ENCODE measurements around the gene CD247. TPM values are rescaled to one million over a fixed set of nuclear protein-coding genes. Genes with fewer than 3 reads are reported as not detected.

CD247 gene
- total RNA-seq, 1 experiment from 2014 or later: not detected

GRCh38 chr1:167463875-167464575 lies 54.3 kb downstream of the CD247 start:
- Histone ChIP-seq H3K4me1 (ENCODE audit: insufficient read depth, low read length) (no peaks in the 10 kb centered on the region), H3K79me2 (ENCODE audit: low read length) (no peaks in the 10 kb centered on the region), H3K9me2 (replicated peaks; ENCODE audit: low read length) (no peaks in the 10 kb centered on the region), H2AFZ (ENCODE audit: low read length) (no peak overlapping the region), H3K4me2 (ENCODE audit: low read length) (no peak overlapping the region), H3K27ac (ENCODE audit: low read length) (no peak overlapping the region), H3K36me3 (ENCODE audit: low read depth, low read length) (no peaks in the 10 kb centered on the region), H3F3A (ENCODE audit: low read length, unreplicated experiment) (no peaks in the 10 kb centered on the region), H3K4me3 (ENCODE audit: low read length) (no peak overlapping the region), H3K9me3 (ENCODE audit: low read length) (no peaks in the 10 kb centered on the region), H4K20me1 (ENCODE audit: low read length) (no peaks in the 10 kb centered on the region), H3K9ac (ENCODE audit: low read length) (no peak overlapping the region), H3K27me3 (ENCODE audit: low read length) (no peaks in the 10 kb centered on the region; the same call in 1 of the 2 replicates)
- CTCF ChIA-PET: no interaction called here
- TF ChIP-seq EZH2 (IDR thresholded peaks at IDR 0.05; ENCODE audit: low read length, unreplicated experiment): no peak
- TF ChIP-seq EZH2phosphoT487 (IDR thresholded peaks at IDR 0.05; ENCODE audit: borderline replicate concordance, low read length): no peak
- TF ChIP-seq CTCF (conservative IDR thresholded peaks at IDR 0.05; ENCODE audit: low read depth, low read length): no peak
- intact Hi-C loops (cut with micrococcal nuclease): no loop called here
- ATAC-seq (no peak; the same call in 1 of the 2 replicates), DNase-seq (no peak)
- POLR2A ChIA-PET (ENCODE audit: unreplicated experiment): no interaction called here
- no TSS peak for BruUV-seq (replicated peaks)

DNA sequence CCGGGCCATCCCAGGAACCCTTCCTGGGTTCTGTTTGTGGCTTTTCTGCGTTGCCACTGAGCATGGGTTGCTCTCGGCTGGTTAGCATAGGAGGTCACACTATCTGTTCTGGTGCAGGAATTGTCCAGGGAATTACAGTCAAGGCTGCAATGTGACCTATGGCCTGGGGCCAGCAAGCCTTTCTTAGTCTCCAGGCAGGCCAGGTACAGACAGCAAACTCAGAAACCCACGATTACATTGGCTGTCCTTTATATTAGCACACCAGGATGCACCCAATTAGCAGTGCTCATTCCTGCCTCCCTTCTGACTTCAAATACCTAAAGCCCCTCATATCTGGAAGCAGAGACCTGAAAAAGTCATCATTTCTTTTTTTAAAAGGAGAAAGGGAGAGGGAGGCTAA lies 55.2 kb downstream of the CD247 start:
- Histone ChIP-seq H3K9me2 (replicated peaks; ENCODE audit: low read length) (no peaks in the 10 kb centered on the region), H3K9me3 (ENCODE audit: low read length) (no peaks in the 10 kb centered on the region), H3K79me2 (ENCODE audit: low read length) (no peaks in the 10 kb centered on the region), H3K4me3 (ENCODE audit: low read length) (no peak overlapping the region), H3K9ac (ENCODE audit: low read length) (no peak overlapping the region), H4K20me1 (ENCODE audit: low read length) (no peaks in the 10 kb centered on the region), H3F3A (ENCODE audit: low read length, unreplicated experiment) (no peaks in the 10 kb centered on the region), H2AFZ (ENCODE audit: low read length) (no peak overlapping the region), H3K27ac (ENCODE audit: low read length) (no peak overlapping the region), H3K27me3 (ENCODE audit: low read length) (no peaks in the 10 kb centered on the region; the same call in 1 of the 2 replicates), H3K36me3 (ENCODE audit: low read depth, low read length) (no peaks in the 10 kb centered on the region), H3K4me1 (ENCODE audit: insufficient read depth, low read length) (no peaks in the 10 kb centered on the region), H3K4me2 (ENCODE audit: low read length) (no peak overlapping the region)
- TF ChIP-seq EZH2 (IDR thresholded peaks at IDR 0.05; ENCODE audit: low read length, unreplicated experiment) (no peak), CTCF (conservative IDR thresholded peaks at IDR 0.05; ENCODE audit: low read depth, low read length) (no peak), EZH2phosphoT487 (IDR thresholded peaks at IDR 0.05; ENCODE audit: borderline replicate concordance, low read length) (no peak)
- intact Hi-C loops (cut with micrococcal nuclease): no loop called here
- POLR2A ChIA-PET (ENCODE audit: unreplicated experiment): no interaction called here
- BruUV-seq (replicated peaks): no TSS peak
- DNase-seq: no peak
- no peak for ATAC-seq
- CTCF ChIA-PET: no interaction called here

GRCh38 chr1:167462341-167462740 lies 56.0 kb downstream of the CD247 start:
- ChIA-PET POLR2A (ENCODE audit: unreplicated experiment) (no interaction called here), CTCF (no interaction called here)
- H3K79me2 ChIP-seq (ENCODE audit: low read length): no peaks in the 10 kb centered on the region
- H3K27ac ChIP-seq (ENCODE audit: low read length): no peak overlapping the region
- intact Hi-C loops (cut with micrococcal nuclease): no loop called here
- DNase-seq: no peak
- no peaks in the 10 kb centered on the region for H3K4me1 ChIP-seq (ENCODE audit: insufficient read depth, low read length)
- ATAC-seq: no peak
- no peaks in the 10 kb centered on the region for H3K9me2 ChIP-seq (replicated peaks; ENCODE audit: low read length)
- H2AFZ ChIP-seq (ENCODE audit: low read length): no peak overlapping the region
- no peaks in the 10 kb centered on the region; the same call in 1 of the 2 replicates for H3K27me3 ChIP-seq (ENCODE audit: low read length)
- no peaks in the 10 kb centered on the region for H4K20me1 ChIP-seq (ENCODE audit: low read length)
- H3K9ac ChIP-seq (ENCODE audit: low read length): no peak overlapping the region
- no TSS peak for BruUV-seq (replicated peaks)
- TF ChIP-seq EZH2 (IDR thresholded peaks at IDR 0.05; ENCODE audit: low read length, unreplicated experiment) (no peak), CTCF (conservative IDR thresholded peaks at IDR 0.05; ENCODE audit: low read depth, low read length) (no peak), EZH2phosphoT487 (IDR thresholded peaks at IDR 0.05; ENCODE audit: borderline replicate concordance, low read length) (no peak)
- H3K9me3 ChIP-seq (ENCODE audit: low read length): no peaks in the 10 kb centered on the region
- no peak overlapping the region for H3K4me2 ChIP-seq (ENCODE audit: low read length)
- H3F3A ChIP-seq (ENCODE audit: low read length, unreplicated experiment): no peaks in the 10 kb centered on the region
- H3K4me3 ChIP-seq (ENCODE audit: low read length): no peak overlapping the region
- no peaks in the 10 kb centered on the region for H3K36me3 ChIP-seq (ENCODE audit: low read depth, low read length)
